Aorta (tissue), 5 donors: ENCODE measurements around the gene GPC3. TPM values are rescaled to one million over a fixed set of nuclear protein-coding genes. Genes with fewer than 3 reads are reported as not detected.

Source experiments
- ATAC-seq: fragments of 200-7000 bp; cut with Tn5 transposase; one replicate; pipeline ENCODE4 v1.9.1; 2022; ENCODE audit warnings: moderate library complexity; ENCODE audit not compliant: low FRiP score
- DNase-seq, 2 donors: peaks; one replicate each; pipeline ENCODE4 v3.0.0-alpha.2; 2020
- H3K27ac ChIP-seq, 2 donors: one replicate each; pipeline ENCODE4 v1.5.1; 2013; ENCODE audit warnings: low read length in 2 of 2, mild to moderate bottlenecking in 2 of 2, moderate library complexity in 2 of 2, control low read depth in 1 of 2, inconsistent platforms in 1 of 2, low read depth in 1 of 2
- H3K27me3 ChIP-seq, 2 donors: one replicate each; pipeline ENCODE4 v1.6.1; 2013; ENCODE audit warnings: control low read depth in 1 of 2, low read length in 1 of 2, mild to moderate bottlenecking in 1 of 2, moderate library complexity in 1 of 2; ENCODE audit not compliant: insufficient read depth in 2 of 2, control insufficient read depth in 1 of 2
- H3K36me3 ChIP-seq, 2 donors: one replicate each; pipeline ENCODE4 v1.6.1; 2013; ENCODE audit warnings: control low read depth in 1 of 2, low read length in 1 of 2, mild to moderate bottlenecking in 1 of 2; ENCODE audit not compliant: insufficient read depth in 2 of 2, control insufficient read depth in 1 of 2
- H3K4me1 ChIP-seq, 2 donors: one replicate each; pipeline ENCODE4 v1.6.1; 2013; ENCODE audit warnings: low read length in 2 of 2, control low read depth in 1 of 2, mild to moderate bottlenecking in 1 of 2, moderate library complexity in 1 of 2; ENCODE audit not compliant: insufficient read depth in 2 of 2, control insufficient read depth in 1 of 2
- H3K4me3 ChIP-seq, 2 donors: one replicate each; pipeline ENCODE4 v1.5.1; 2013; ENCODE audit warnings: low read length in 2 of 2, control low read depth in 1 of 2, mild to moderate bottlenecking in 1 of 2
- H3K9me3 ChIP-seq: one replicate; pipeline ENCODE4 v1.6.1; 2013; ENCODE audit warnings: mild to moderate bottlenecking, low read length; ENCODE audit not compliant: control insufficient read depth
- WGBS, 2 donors: extraction: QIAGEN DNeasy Blood & Tissue Kit; methylation state at CpG; one replicate each; pipeline ENCODE4 v1.1.7; 2013; 5-methylcytosine and 5-hydroxymethylcytosine counted together
- intact Hi-C, 2 donors: fragments of 100-400 bp; cut with DNase I; formaldehyde crosslinking; loops; one replicate each; pipeline versions ENCODE4 v1.14.2 to v1.15.0; 2022
- polyA plus RNA-seq, 2 donors: library from polyadenylated mRNA; stranded (reverse); fragments of 200-250 nt; gene quantifications; one replicate each; pipeline ENCODE4 v1.2.3, GENCODE V29; 2013
- total RNA-seq, 2 donors: library from RNA; stranded (reverse); fragmentation: NEBNext Ultra II Directional; extraction: Animal tissue kit (Norgen Biotek cat#: 25700); gene quantifications; one replicate each; pipeline ENCODE4 v1.2.1, GENCODE V29; 2021
- donor health status: healthy with polysubstance abuse.
- donor health status: Bipolar disorder and iron deficiency.
- donor health status: DM: no; HTN: no; CAD: no.
- donor health status: DM: no; HTN: no; CAD: no.
- donor health status: DM: yes; HTN: yes; CAD: no.

Gene GPC3
- total and polyA plus RNA-seq, 4 donors, result 1.1 to 13.2 (median 5.0) TPM

- Histone ChIP-seq H3K27me3 (no peaks in the 10 kb centered on the region), H3K4me3 (no peak overlapping the region), H3K27ac (no peak overlapping the region), H3K36me3 (no peaks in the 10 kb centered on the region), H3K9me3 (no peaks in the 10 kb centered on the region), H3K4me1 (no peaks in the 10 kb centered on the region)
- ATAC-seq (no peak), DNase-seq (no peak)
- WGBS, 2 donors, result 73 to 90% methylated on average over 2 of the region's 2 CpGs
- intact Hi-C loops, result loop anchor here (5.0 to 10.0 kb wide), 5 partner anchors 129 to 601 kb away; no protein-coding TSS in a partner anchor
Measured at GRCh38 chrX:133793626-133794025, 191.8 kb downstream of the GPC3 start.

GRCh38 chrX:133792198-133792953 lies 193.0 kb downstream of the GPC3 start:
- DNase-seq (peak; percentile 65 to 72), ATAC-seq (peak; percentile 83)
- no peaks in the 10 kb centered on the region for H3K36me3 ChIP-seq
- no peaks in the 10 kb centered on the region for H3K9me3 ChIP-seq
- 3 to 12% methylated on average over 7 of the region's 7 CpGs for WGBS, 2 donors
- no peaks in the 10 kb centered on the region for H3K27me3 ChIP-seq
- no peaks in the 10 kb centered on the region for H3K4me1 ChIP-seq
- intact Hi-C loops, result loop anchor here (5.0 to 10.0 kb wide), 5 partner anchors 130 to 602 kb away; no protein-coding TSS in a partner anchor
- H3K4me3 ChIP-seq, result no peak overlapping the region
- no peak overlapping the region for H3K27ac ChIP-seq

DNA sequence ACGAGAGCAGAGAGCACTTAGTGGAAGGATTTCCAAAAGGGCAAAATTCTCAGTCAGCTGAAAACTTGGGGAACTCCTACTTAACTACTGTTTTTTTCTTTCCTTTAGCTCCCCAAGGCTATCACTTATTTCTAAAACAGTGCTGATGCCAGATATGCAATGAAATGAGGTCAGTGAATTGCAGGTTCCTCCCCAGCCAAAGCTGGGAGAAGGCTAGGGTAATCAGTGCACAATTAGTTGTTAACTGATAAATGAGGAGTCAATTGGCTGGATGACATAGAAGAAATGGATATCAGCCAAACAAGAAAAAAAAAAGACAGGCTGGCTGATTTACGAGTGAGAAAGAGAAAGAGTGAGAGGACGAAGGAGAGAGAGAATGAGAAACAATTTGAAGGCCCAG lies 195.6 kb downstream of the GPC3 start:
- no peaks in the 10 kb centered on the region for H3K9me3 ChIP-seq
- no peak for ATAC-seq
- no peaks in the 10 kb centered on the region for H3K36me3 ChIP-seq
- H3K27ac ChIP-seq, result no peak overlapping the region
- DNase-seq, result no peak
- WGBS, 2 donors, result 65 to 79% methylated on average over 3 of the region's 3 CpGs
- intact Hi-C loops, result loop anchor here (5.0 to 10.0 kb wide), 5 partner anchors 132 to 605 kb away; no protein-coding TSS in a partner anchor
- H3K4me1 ChIP-seq, result no peaks in the 10 kb centered on the region
- H3K4me3 ChIP-seq, result no peak overlapping the region
- no peaks in the 10 kb centered on the region for H3K27me3 ChIP-seq

GRCh38 chrX:133786382-133786781 lies 199.0 kb downstream of the GPC3 start:
- H3K27ac ChIP-seq, result no peak overlapping the region
- H3K4me1 ChIP-seq, result no peaks in the 10 kb centered on the region
- WGBS, 2 donors, result 75 to 93% methylated on average over 8 of the region's 8 CpGs
- DNase-seq (no peak), ATAC-seq (no peak)
- intact Hi-C loops, result no loop called here
- H3K4me3 ChIP-seq, result no peak overlapping the region
- no peaks in the 10 kb centered on the region for H3K36me3 ChIP-seq
- no peaks in the 10 kb centered on the region for H3K9me3 ChIP-seq
- H3K27me3 ChIP-seq, result peaks cover 0 to 1% of the 10 kb centered on the region in 2 donors

DNA sequence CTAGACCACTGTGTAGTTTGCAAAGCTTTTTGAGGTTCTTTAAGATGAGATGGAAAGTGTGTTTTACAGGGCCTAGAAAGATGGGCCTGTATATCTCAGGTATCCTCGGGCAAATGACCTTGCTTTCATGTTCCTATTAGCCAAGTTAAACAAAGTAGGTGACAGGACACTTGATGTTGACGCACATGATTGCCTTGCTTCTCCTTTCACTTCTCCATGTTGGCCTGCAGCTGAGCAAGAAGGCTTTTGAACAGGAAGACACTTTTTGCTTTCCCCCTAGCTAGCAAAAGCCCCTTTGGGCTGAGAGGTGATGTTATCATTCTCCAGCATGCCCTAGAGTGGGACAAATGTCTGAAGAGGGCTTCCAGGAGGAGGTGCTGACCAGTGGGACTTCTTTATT lies 202.1 kb downstream of the GPC3 start:
- DNase-seq (no peak), ATAC-seq (no peak)
- Histone ChIP-seq H3K4me1 (no peaks in the 10 kb centered on the region), H3K27me3 (peaks cover 0 to 1% of the 10 kb centered on the region in 2 donors), H3K27ac (no peak overlapping the region), H3K9me3 (no peaks in the 10 kb centered on the region), H3K36me3 (no peaks in the 10 kb centered on the region), H3K4me3 (no peak overlapping the region)
- intact Hi-C loops, result no loop called here
- 68 to 87% methylated on average over 2 of the region's 2 CpGs for WGBS, 2 donors

DNA sequence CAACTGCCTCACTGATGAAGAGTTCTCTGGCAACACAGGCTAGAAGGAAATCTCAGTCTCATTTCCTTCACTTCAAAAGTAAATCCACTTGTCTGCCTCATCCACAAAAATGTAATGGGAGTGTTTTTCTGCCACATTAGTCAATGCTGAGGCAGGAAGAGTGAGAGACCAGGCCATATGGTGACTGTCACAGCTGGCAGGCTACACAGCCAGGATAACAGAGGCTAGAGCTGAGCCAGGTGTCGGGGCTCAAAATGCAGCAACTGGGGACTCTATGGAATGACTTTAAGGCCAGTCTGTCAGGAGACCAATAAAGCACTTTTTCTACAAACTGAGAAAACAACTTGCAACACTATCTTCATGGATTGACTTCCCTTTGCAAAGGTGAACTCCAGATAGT lies 204.2 kb downstream of the GPC3 start:
- DNase-seq (no peak), ATAC-seq (no peak)
- intact Hi-C loops, result no loop called here
- Histone ChIP-seq H3K9me3 (no peaks in the 10 kb centered on the region), H3K36me3 (no peaks in the 10 kb centered on the region), H3K27ac (no peak overlapping the region), H3K4me3 (no peak overlapping the region), H3K4me1 (no peaks in the 10 kb centered on the region), H3K27me3 (peaks cover 0 to 1% of the 10 kb centered on the region in 2 donors)
- WGBS, 2 donors, result 76 to 91% methylated on average over 1 of the region's 1 CpG

DNA sequence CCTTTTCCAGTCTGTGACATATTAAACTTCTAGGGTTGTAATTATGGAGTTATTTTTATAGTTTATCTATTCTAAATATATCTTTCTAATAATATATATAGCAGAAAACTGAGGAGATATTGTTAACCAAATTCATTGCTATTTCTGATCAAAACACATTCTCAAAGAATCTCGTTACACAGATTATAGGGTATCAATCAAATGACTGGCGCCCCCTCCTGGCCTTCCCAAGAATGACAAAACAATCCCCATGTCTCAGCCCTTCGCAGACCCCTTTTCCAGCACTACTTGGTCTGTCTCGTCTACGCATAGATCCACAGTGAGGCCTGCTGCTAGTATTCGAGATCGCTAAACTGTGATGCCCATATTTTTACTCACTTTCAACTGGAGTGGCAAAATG lies 209.3 kb downstream of the GPC3 start:
- no peak for ATAC-seq
- Histone ChIP-seq H3K27me3 (no peaks in the 10 kb centered on the region), H3K27ac (no peak overlapping the region), H3K9me3 (no peaks in the 10 kb centered on the region), H3K36me3 (no peaks in the 10 kb centered on the region), H3K4me1 (no peaks in the 10 kb centered on the region), H3K4me3 (no peak overlapping the region)
- DNase-seq, result no peak
- intact Hi-C loops, result no loop called here
- 56 to 74% methylated on average over 7 of the region's 7 CpGs for WGBS, 2 donors

DNA sequence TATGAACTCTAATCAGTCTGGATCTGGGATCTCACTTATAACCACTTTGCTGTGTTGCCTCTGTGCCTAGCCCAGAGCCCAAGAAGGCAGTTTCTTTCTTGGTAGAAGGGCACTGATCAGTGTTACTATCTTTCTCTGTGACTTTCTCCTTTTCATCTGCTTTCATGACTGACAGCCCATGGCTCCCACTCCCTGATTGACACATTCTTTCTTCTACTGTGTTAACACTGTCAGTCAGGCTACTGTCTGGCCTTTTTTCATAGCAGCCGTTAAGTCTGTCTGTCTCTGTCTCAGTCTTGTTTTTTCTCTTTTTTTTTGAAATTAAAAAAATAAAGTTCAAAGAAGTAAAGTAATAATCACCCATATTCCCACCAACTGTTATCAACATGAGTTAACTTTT lies 210.6 kb downstream of the GPC3 start:
- no peaks in the 10 kb centered on the region for H3K4me1 ChIP-seq
- H3K9me3 ChIP-seq, result no peaks in the 10 kb centered on the region
- no peaks in the 10 kb centered on the region for H3K27me3 ChIP-seq
- no peak overlapping the region for H3K4me3 ChIP-seq
- 46 to 60% methylated on average over 1 of the region's 1 CpG for WGBS, 2 donors
- DNase-seq (no peak), ATAC-seq (no peak)
- H3K27ac ChIP-seq, result no peak overlapping the region
- no peaks in the 10 kb centered on the region for H3K36me3 ChIP-seq
- intact Hi-C loops, result no loop called here

DNA sequence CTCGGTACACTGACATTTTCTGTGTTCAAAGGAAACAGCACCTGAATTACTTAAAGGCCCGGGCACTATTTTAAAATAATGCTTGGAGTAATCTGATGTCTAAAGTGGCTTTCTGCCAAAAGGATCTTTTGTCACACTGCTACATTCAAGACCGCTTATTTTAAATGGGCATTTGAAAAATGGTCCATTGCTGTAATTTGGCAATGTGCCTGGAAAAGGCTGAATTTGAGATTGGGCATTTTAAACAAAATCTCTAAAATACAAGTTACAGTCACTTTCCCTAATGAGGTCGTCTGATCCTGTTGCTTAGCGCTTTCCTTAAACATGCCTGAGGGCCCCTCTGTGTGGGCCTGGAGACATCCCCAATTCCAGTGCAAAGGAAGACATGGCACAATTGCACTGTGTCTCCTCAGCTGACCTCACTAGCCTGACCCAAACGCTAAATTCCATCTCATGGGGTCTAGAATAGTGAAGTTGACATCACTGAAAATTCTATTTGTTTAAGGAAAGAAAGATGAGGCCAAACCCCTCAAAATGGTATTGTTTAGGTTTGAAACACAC lies 214.2 kb downstream of the GPC3 start:
- 33 to 39% methylated on average over 6 of the region's 6 CpGs for WGBS, 2 donors
- Histone ChIP-seq H3K4me3 (no peak overlapping the region), H3K36me3 (no peaks in the 10 kb centered on the region), H3K27ac (no peak overlapping the region), H3K4me1 (no peaks in the 10 kb centered on the region), H3K9me3 (no peaks in the 10 kb centered on the region), H3K27me3 (no peaks in the 10 kb centered on the region)
- no peak for DNase-seq
- intact Hi-C loops, result no loop called here
- ATAC-seq, result no peak
